ENCODE results near the gene LSM7. TPM values are rescaled to one million over a fixed set of nuclear protein-coding genes. Genes with fewer than 3 reads are reported as not detected.

LSM7 gene
- total RNA-seq, 1 donor from 2014 or later, result 135 TPM

DNA sequence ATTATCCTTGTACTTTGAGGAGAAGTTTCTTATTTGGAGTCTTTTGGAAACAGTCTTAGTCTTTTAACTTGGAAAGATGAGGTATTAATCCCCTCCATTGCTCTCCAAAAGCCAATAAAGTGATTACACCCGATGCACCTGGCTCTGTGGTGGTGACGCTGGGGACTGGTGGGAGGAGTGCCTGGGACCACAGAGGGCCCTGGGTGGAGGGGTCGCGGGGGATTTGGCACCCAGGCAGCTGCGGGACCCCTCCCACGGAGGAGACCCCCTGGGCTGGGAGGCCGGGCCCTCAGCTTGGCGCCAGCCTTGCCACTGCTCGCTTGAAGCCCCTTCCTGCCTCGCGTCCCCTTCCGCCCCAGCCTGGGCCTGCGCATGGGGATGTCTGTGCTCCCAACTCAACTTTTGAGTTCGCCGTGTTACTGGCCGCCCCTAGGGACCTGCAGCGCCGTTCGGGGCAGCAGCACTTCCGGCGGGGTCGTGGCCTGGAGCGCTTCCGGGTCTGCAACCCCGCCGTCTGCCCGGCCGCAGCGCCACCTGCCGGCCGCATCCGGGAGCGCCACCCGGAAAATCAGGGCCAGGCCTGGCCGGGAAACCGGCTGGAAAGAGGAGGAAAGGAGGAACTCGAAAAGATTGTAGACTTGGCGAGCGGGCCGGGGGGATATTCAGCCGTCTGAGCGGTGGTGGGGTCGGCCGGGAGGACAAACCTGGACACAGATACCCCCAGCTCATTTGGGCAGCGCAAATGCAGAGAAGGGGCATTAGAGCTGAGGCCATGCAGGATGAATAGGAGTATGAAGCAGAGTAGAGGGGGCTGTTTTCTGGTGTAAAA lies 54.8 kb downstream of the LSM7 start:
- intact Hi-C loops (cut with DNase I), result loop anchor here (5.0 kb wide), 1 partner anchor 111 kb away; the partner anchor contains the start of gene DOT1L
- Histone ChIP-seq H3K4me3 (peak overlapping the region; percentile 22 to 37), H3K4me1 (peaks cover 59% of the 10 kb centered on the region), H3K27me3 (no peaks in the 10 kb centered on the region), H3K9me3 (no peaks in the 10 kb centered on the region), H3K27ac (peak overlapping the region; percentile 99), H3K36me3 (peaks cover 0 to 22% of the 10 kb centered on the region in 2 donors)
- TF ChIP-seq POLR2A (IDR thresholded peaks at IDR 0.05) (no peak), POLR2AphosphoS5 (IDR thresholded peaks at IDR 0.05; ENCODE audit: insufficient read depth in 1 of 2, low read depth in 1 of 2) (peak; percentile 47 to 72)
- TF ChIP-seq, protein P1, sequence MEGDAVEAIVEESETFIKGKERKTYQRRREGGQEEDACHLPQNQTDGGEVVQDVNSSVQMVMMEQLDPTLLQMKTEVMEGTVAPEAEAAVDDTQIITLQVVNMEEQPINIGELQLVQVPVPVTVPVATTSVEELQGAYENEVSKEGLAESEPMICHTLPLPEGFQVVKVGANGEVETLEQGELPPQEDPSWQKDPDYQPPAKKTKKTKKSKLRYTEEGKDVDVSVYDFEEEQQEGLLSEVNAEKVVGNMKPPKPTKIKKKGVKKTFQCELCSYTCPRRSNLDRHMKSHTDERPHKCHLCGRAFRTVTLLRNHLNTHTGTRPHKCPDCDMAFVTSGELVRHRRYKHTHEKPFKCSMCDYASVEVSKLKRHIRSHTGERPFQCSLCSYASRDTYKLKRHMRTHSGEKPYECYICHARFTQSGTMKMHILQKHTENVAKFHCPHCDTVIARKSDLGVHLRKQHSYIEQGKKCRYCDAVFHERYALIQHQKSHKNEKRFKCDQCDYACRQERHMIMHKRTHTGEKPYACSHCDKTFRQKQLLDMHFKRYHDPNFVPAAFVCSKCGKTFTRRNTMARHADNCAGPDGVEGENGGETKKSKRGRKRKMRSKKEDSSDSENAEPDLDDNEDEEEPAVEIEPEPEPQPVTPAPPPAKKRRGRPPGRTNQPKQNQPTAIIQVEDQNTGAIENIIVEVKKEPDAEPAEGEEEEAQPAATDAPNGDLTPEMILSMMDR (IDR thresholded peaks at IDR 0.05), result peak; percentile 91 to 98 (median 92)
- DNase-seq (ENCODE audit: extremely low spot score in 2 of 2), result no peak

Other genes starting within 250 kb of the LSM7 start
- 50.6 TPM for gene MOB3A, start 232.3 kb downstream of the LSM7 start, total RNA-seq
- gene IZUMO4, start 231.7 kb downstream of the LSM7 start, total RNA-seq, result 7.9 TPM
- 62.9 TPM for gene AP3D1, start 177.0 kb downstream of the LSM7 start, total RNA-seq
- 13.0 TPM for gene DOT1L, start 164.7 kb downstream of the LSM7 start, total RNA-seq
- 30.7 TPM for gene PLEKHJ1, start 92.3 kb downstream of the LSM7 start, total RNA-seq
- gene SF3A2, start 91.8 kb downstream of the LSM7 start, total RNA-seq, result 71.2 TPM
- gene AMH, start 79.3 kb downstream of the LSM7 start, total RNA-seq, result 2.7 TPM
- gene JSRP1, start 72.2 kb downstream of the LSM7 start, total RNA-seq, result not detected
- 2.0 TPM for gene PEAK3, start 46.4 kb downstream of the LSM7 start, total RNA-seq
- gene LINGO3, start 20.4 kb downstream of the LSM7 start, total RNA-seq, result not detected
- 54.3 TPM for gene SPPL2B, start 98 bp upstream of the LSM7 start, total RNA-seq
- gene TMPRSS9, start 31.7 kb upstream of the LSM7 start, total RNA-seq, result not detected
- 20.9 TPM for gene TIMM13, start 99.0 kb upstream of the LSM7 start, total RNA-seq
- 41.0 TPM for gene LMNB2, start 128.4 kb upstream of the LSM7 start, total RNA-seq
- gene GADD45B, start 147.5 kb upstream of the LSM7 start, total RNA-seq, result 181 TPM